GM18861 (cell line): Measurements from ENCODE around the gene PIAS4.
"Not testable (repeated sequence)": the region's sequence is repeated elsewhere in the genome, so short reads cannot be mapped to it uniquely, and the experiment has no call there.

ENCODE experiments used
- ATAC-seq: cut with Tn5 transposase; IDR thresholded peaks from one replicate; pipeline ENCODE4 v1.9.1; 2021; ENCODE audit not compliant: unreplicated experiment

PIAS4 gene

DNA sequence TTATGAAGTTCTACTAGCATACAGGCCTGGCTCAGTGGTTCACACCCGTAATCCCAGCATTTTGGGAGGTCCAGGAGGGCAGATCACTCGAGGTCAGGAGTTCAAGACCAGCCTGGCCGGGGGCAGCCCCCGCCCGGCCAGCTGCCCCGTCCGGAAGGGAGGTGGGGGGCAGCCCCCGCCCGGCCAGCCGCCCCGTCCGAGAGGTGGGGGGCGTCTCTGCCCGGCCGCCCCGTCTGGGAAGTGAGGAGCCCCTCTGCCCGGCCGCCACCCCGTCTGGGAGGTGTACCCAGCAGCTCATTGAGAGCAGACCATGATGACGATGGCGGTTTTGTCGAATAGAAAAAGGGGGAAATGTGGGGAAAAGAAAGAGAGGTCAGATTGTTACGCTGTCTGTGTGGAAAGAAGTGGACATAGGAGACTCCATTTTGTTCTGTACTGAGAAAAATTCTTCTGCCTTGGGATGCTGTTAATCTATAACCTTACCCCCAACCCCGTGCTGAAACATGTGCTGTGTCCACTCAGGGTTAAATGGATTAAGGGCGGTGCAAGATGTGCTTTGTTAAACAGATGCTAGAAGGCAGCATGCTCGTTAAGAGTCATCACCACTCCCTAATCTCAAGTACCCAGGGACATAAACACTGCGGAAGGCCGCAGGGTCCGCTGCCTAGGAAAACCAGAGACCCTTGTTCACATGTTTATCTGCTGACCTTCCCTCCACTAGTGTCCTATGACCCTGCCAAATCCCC is 8.7 kb upstream of the PIAS4 start:
- ATAC-seq: not testable (repeated sequence)

DNA sequence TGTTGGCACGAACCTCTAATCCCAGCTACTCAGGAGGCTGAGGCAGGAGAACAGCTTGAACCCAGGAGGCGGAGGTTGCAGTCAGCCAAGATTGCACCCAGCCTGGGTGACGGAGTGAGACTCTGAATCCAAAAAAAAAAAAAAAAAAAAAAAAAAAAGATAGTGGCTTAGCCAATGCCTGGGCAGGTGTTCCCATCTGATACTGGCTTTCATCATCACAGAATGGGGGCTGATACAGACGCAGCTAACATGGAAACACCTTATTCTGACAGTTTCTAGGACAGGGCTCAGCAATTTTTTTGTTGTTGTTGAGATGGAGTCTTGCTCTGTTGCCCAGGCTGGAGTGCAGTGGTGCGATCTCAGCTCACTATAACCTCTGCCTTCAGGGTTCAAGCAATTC is 6.7 kb upstream of the PIAS4 start:
- ATAC-seq: not testable (repeated sequence)

DNA sequence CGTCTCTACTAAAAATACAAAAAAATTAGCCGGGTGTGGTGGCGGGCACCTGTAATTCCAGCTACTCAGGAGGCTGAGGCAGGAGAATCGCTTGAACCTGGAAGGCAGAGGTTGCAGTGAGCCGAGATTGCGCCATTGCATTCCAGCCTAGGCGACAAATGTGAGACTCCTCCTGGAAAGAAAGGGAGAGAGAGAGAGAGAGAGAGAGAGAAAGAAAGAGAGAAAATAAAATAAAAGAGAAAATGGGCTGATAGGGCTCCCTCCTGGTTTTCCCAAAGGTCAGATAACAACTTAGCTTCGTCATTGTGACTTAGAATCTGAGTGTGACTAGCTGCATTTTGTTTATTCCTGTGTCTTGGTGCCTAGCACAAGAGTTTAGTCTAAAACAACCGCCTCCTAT is 2.1 kb upstream of the PIAS4 start:
- not testable (repeated sequence) for ATAC-seq

DNA sequence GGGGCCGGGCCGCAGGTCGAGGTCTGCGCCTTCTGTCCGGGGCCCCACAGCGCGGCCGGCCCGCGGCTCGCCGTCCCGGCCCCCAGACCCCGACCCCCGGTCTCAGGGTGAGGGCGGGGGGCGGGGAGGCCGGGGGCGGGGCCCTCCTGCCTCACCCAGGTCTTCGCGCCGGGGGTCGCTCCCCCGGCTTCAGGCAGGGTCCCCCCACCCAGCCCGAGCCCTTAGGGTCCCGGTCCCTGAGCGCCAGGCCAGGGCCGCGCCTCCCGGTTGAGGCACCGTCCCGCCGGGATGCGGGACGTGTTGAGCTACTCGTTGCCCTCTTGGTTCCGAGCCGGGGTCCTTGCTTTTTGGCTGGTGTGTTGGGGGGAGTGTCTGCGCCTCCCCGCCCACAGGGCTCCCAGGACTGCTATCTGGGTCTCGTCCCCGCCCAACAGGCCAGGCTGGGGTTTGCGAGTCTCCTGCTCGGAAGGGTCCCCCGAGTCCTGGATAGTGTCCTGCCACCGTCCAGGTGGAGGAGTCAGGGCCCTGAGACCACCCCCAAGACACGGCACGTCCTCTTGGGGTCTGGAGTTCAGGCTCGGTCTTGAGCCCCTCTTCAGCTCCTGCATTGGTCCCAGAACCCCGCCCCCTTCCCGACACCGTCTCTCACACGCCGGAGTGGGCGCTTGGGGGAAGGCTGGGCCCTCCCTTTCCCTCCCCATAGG is 452 bp downstream of the PIAS4 start:
- no peak for ATAC-seq

DNA sequence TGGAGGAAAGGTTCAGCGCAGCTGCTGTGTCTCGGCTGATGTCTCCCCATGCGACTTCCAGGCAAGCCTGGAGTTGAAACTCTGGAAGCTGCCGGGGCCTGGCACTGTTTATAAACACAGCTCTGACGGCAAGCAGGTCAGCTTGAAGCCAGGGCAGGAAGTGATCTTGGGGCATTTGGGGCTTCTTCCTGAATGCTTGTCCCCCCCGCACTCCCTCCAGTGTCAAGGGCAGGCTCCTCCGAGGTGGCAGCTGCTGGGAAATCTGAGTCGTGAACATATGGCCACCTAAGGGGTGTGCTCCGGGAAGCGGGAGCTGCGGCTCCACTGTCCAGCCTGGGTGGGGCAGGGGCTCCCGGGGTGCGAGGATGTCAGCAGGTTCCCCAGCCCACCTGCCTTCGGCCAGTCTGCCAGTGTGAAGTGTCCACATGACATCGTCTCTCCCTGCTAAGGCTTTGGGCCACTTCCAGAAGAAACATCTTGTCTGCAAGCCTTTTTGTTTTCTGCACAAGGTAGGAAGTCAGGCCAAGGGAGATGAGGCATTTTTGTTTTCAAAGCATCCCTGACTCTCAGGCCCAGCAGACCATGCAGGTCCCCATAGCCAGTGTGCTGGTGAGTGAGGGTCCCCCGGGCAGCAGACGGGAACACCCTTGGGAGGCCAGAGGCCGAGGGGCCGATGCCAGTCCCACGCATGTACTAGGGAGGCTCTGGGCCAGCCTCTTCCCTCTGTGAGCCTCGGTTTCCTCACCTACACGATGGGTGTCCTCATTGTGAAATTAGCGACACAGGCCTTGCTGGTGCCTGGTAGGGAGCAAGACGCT is 2.7 kb downstream of the PIAS4 start:
- ATAC-seq: no peak

DNA sequence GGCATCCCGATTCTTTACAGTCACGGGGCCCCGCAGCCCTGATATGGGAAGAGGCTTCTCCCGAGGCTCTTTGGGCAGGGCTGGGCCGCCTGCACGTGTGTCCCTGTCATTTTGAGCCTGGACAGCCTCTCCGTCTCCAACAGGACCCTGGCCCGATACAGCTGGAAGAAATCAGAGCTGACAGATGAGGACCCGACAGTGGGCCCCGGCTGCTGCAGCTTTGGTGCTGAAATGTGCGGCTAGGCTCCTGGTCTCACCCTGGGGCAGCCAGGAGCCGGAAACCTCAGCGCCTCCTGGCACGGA is 3.2 kb downstream of the PIAS4 start:
- ATAC-seq: no peak

DNA sequence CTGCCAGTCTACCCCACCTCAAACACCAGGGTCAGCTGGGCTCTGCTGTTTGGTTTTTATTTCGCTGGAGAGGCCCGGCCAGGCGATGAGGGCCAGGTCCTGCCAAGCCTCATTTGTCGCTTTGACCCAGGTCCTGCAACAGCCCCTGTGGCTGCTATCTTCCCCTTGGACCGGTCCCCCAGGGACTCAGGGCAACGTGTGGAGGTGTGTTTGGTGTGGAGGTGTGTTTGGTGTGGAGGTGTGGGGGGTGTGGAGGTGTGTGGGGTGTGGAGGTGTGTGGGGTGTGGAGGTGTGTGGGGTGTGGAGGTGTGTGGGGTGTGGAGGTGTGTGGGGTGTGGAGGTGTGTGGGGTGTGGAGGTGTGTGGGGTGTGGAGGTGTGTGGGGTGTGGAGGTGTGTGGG is 3.9 kb downstream of the PIAS4 start:
- not testable (repeated sequence) for ATAC-seq

DNA sequence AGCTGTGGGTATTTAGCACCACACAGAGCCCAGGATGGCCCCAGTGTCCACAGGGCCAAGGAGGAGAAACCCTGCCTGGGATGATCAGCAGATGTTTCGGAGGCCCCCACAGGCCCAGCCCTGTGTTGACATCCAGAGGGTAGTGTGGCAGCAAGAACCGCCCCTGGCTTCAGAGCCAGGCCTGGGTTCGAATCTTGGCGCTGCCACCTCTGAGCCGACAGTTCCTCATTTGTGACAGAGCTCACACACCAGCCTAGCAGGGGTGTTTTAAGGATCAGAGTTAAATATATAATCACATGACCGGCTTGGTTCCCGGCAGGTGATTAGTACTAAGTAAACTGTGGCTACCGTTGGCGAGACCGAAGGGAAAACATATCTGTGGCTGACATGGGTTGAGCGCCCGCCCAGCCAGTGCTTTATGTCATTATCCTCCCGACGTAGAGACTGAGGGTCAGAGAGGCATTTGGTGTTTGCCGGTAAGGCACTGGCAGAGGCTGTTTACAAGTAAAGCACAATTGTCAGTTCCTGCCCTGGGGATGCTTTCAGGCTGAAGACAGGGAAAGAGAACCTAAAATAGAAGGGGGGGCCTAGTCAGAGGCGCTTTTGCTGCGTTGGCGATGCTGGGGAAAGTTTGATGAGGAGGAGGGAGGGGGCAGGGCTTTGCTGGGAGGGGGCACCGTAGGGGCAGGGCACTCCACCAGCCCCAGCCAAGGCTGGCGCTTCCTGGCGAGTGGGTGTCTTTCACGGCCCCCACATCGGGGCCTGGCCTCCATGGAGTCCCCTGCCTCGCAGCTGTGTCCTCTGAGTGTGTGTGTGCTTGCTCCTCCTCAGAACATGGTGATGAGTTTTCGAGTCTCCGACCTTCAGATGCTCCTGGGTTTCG is 4.8 kb downstream of the PIAS4 start:
- ATAC-seq: no peak

DNA sequence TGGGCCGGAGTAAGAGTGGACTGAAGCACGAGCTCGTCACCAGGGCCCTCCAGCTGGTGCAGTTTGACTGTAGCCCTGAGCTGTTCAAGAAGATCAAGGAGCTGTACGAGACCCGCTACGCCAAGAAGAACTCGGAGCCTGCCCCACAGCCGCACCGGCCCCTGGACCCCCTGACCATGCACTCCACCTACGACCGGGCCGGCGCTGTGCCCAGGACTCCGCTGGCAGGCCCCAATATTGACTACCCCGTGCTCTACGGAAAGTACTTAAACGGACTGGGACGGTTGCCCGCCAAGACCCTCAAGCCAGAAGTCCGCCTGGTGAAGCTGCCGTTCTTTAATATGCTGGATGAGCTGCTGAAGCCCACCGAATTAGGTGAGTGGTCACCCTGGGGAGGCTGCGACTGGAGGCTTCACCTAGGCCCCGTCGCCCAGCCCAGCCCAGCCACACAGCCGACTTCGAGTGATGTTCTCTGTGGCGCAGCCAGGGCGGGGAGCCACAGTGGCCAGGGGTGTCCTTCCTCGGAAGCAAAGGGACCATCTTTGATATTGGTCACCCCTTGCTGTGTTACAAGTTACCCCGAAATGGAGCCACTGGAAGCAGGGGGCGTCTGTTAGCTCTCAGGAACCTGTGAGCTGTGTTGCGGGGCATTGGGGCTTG is 5.6 kb downstream of the PIAS4 start:
- no peak for ATAC-seq

DNA sequence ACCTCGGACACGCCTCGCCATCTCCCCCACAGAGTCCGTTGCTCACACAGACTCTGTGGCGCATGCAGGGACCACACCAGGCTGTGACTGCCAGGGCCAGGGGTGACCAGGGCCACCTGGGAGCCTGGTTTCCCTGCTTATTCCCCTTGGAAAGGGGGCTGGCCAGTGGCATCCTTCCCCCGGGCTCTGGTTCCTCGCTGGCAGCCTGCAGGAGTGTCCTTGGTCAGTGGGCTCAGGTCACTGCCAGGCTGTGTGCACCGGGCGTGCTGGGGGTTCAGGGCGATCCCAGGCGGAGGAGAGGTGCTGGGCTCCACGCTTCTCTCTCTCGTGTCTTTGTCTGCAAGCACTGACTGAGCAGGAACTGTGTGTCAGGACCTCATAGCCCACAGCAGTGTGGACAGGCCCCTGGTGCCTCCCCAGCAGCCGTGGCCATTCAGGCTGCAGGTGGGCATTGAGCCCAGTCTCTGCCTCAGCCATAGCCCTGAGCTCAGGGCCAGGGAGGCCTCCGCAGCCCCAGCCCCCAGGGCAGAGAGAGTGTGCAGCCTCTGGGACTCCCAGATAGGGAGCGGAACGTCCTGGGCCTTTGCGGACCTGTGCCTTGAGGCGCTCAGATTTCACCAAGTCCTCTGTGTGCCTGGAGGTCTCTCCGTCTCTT is 6.5 kb downstream of the PIAS4 start:
- ATAC-seq: no peak

DNA sequence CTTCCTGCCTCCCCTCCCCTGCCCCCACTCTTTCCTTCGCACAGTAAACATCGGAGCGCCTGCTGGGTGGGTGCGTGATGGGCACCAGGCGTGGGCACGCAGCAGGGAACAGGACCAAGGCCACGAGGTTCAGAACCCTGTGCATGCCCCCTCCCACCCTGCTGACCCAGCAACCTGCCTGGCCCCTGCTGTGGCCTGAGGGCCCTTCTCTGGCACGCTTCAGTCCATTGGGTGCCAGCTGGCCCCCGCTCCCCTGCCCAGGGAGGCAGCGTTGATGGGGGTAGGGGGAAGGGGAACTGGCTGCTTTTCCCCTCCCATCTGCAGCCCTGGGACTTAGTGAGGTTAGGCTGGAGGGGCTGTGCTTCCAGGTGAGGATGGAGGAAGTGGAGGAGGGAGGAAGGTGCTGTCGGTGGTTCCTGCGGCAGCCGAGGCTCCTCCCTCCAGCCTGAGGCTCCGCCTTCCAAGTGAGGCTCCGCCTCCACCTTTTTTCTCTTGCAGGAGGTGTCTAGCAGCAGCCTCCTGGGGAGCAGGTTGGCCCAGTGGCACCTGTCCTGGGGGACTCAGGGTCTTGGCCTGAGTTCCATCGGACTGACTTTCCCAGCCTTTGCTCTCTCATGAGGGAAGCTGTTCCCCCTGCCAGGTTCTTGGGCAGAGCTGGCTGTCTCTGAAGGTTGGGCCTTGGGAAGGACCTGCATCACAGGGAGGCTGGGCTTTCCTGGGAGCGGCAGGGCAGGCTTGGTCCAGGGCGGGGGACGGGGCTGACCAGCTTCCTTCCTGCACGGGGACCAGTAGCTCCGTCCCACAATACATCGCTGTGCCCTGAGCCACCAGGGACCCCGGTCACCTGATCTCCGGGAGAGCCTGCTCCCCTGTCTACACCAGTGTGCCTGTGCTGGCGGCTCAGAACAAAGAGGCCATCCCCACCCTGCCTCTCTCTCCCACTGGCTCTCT is 7.3 kb downstream of the PIAS4 start:
- ATAC-seq: no peak

DNA sequence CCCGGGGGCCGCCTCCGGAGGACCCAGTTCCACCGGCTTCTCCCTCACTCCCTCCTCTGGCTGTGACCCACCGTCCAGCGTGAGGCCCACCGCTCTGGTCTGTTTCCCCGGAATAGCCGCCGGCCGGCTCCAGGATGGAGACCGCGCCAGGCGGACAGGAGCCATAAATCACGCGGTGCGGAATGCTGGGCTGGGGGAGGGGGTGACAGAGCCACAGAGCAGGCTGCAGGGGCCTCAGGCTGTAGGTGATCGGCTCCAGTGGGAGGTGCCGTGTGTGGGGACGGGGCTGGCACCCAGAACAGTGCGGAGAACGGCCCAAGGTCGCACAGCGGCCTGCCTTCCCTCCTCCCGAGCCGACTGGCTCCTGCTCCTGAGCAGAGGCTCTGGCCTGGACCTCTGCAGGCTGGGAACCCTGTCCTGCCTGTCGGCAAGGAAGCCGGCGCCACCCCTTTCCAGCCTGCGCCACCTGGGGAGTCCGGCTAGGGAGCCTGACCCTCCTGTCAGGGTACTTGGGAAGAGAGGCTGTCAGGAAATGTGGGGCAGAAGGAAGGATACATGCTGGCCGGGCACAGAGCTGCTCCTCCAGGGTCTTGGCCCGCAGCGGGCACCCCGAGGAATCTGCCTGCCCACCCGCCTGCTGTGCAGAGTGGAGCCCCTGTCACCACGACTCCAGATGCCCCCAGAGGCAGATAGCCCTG is 8.3 kb downstream of the PIAS4 start:
- ATAC-seq: no peak

DNA sequence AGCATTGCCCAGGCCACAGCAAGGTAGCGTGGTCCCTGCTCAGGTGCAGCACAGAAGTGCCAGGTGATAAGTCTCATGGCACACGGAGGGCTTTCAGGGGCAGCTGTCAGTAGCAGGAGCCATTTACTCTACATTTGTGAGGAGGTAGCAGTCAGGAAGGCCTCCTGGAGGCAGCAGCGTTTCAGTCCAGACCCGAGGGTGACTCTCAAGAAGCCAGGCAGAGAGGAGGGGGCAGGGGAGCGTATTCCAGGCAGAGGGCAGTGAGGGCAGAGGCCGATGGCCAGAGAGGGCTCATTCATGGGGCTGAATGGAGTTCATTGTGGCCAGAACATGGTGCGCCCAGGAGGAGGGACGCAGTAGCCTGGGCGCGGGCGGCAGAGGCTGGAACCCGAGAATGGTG is 8.9 kb downstream of the PIAS4 start:
- no peak for ATAC-seq

DNA sequence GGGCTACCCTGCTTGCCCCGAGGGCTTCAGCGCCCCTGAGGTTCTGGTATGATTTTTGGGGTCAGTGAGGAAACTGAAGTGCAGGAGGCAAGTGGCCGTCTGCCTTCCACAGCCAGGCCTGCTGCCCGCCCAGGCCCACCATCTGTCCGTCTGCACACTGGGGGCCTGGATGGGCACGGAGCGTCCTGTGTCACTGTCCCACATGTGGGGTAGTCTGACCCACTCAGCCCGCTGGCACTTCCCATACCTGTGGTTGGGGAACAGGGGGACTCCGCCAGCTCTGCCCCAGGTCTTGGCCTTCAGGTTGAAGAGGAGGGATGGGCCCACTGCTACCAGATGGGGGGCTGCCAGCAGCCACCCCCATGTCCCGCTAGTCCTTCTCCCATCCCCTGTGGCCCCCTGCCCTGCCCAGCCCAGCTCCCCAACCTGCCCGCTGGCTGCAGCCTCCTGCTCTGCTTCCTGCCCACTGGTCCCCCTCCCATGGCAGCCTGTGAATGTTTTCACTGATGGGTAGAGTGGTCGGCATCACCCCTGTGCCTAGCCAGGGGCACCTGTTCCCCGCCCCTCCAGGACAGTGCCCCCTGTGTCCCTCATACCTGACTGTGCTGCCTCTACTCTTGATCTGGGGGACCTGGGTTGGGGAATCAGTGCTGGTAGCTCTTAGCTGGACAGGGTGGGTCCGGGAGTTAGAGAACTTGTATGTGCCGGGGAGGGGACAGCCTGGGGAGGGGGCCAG is 9.5 kb downstream of the PIAS4 start:
- ATAC-seq: no peak

DNA sequence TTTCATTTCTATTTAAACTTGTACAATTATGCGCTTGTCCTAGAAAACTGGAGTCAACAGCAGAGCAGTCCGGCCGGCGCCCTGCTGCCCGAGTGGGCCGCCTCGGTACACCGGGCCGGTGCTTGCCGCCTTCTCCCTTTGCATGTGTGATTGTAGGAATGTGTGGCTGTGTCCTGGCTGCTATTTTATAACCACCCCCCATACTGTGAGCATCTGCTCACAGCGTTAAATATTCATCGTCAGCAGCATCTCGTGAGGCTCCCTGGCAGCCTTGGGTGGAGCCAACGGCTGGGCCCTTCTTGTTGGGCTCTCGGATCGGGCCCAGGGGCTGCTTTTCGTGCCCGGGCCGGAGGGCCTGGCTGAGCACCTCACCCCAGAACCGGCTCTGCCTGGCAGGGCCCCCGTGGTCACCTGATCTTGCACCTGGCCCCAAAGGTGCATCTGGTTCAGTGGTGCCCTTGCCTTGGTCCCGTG is 10.6 kb downstream of the PIAS4 start:
- no peak for ATAC-seq

DNA sequence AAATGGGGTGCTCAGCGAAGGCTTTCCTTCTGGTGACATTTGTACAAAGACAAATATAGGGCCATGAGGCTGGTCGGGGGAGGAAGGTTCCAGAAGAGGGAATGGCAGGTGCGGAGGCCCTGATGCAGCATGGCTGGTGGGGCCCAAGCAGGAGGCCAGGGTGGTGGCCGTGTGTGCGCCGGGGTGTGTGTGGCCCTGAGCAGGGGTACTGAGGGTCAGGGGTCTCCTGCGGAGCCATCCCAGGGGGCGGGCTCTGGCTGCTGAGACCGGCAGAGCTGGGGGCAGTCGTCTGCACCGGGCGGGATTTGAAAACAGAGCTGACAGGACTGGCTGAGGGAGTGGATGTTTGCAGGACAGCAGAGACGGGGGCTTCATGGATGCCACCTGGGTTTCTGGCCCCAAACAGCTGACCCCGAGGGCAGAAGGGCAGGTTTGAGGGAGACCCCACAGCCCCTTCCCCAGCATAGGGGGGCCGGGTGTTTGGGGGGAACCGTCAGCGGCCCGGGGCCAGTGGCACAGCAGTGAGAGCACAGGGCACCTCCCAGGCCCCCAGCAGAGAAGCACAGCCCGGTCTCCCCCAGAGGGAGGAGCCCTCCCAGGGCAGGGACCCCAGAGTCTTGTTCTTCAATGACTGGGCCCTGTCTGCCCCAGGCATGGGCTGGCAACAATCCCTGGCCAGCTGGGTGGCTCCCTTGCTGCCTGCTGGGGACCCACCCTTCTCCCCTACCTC is 11.4 kb downstream of the PIAS4 start:
- ATAC-seq: no peak

DNA sequence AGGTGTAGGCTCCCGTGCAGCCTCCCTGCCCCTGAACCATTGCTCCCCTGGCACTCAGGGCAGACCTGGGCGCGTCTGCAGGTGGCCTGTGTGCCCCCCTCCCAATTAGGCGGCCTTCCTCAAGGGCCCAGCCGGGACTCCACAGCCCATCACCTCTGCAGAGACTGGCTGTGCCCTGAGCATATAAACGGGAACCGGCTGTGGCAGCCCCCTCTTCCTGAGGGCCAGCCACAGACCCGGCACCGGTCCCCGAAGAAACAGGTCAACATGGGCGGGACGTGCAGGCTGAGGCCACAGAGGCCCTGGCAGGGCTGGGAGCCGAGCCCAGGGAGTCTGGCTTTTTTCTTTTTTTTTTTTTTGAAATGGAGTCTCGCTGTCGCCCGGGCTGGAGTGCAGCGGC is 12.0 kb downstream of the PIAS4 start:
- no peak for ATAC-seq
